Keratinocyte (primary cell): ENCODE results near the gene ASB10. TPM values are rescaled to one million over a fixed set of nuclear protein-coding genes. Genes with fewer than 3 reads are reported as not detected.

Experiments
- DNase-seq: peaks from one replicate; pipeline ENCODE4 v3.0.0-alpha.2; 2011; ENCODE audit warnings: low read depth, missing footprints, low spot score
- FAIRE-seq: peaks from 2 replicates; lab custom pipeline; 2011; peaks lifted over from hg19 to GRCh38; lab: Jason Lieb, UNC
- H2AFZ ChIP-seq: 2 replicates; pipeline ENCODE4 v1.6.0; 2012; ENCODE audit warnings: low read length, control low read depth, inconsistent platforms; ENCODE audit not compliant: control insufficient read depth
- H3K27ac ChIP-seq: 2 replicates; pipeline ENCODE4 v1.5.1; 2011; ENCODE audit warnings: low read length; ENCODE audit not compliant: control insufficient read depth, insufficient read depth
- H3K27me3 ChIP-seq: 3 replicates; pipeline ENCODE4 v1.6.0; 2011; ENCODE audit warnings: low read length; ENCODE audit not compliant: control insufficient read depth, insufficient read depth; ENCODE audit errors: extremely low read depth
- H3K36me3 ChIP-seq, 2 experiments: 2 replicates in 1 of 2; 3 replicates in 1 of 2; pipeline ENCODE4 v1.5.1; 2011; ENCODE audit warnings: low read length in 2 of 2, mild to moderate bottlenecking in 1 of 2; ENCODE audit not compliant: control insufficient read depth in 2 of 2, insufficient read depth in 2 of 2; ENCODE audit errors: extremely low read depth in 1 of 2
- H3K4me1 ChIP-seq: 3 replicates; pipeline ENCODE4 v1.5.1; 2011; ENCODE audit warnings: low read length; ENCODE audit not compliant: control insufficient read depth, insufficient read depth; ENCODE audit errors: extremely low read depth
- H3K4me2 ChIP-seq: 3 replicates; pipeline ENCODE4 v1.6.0; 2011; ENCODE audit warnings: low read depth, low read length; ENCODE audit not compliant: control insufficient read depth, insufficient read depth; ENCODE audit errors: extremely low read depth
- H3K4me3 ChIP-seq, 3 experiments: fragments of 200-600 bp in 1 of 3; sonication (generic) in 1 of 3; 2 replicates in 2 of 3; 3 replicates in 1 of 3; pipeline ENCODE4 v1.5.1; 2011 to 2016; ENCODE audit warnings: low read length in 3 of 3, mild to moderate bottlenecking in 3 of 3, control low read depth in 2 of 3, inconsistent platforms in 1 of 3, low read depth in 1 of 3, mixed read lengths in 1 of 3, mixed run types in 1 of 3, moderate library complexity in 1 of 3; ENCODE audit not compliant: control insufficient read depth in 2 of 3, insufficient read depth in 2 of 3; ENCODE audit errors: extremely low read depth in 1 of 3
- H3K79me2 ChIP-seq: 2 replicates; pipeline ENCODE4 v1.6.0; 2012; ENCODE audit warnings: low read length; ENCODE audit not compliant: control insufficient read depth, insufficient read depth
- H3K9ac ChIP-seq: 3 replicates; pipeline ENCODE4 v1.6.0; 2011; ENCODE audit warnings: low read length; ENCODE audit not compliant: control insufficient read depth, insufficient read depth; ENCODE audit errors: extremely low read depth
- H3K9me1 ChIP-seq: 3 replicates; pipeline ENCODE4 v1.6.0; 2011; ENCODE audit warnings: low read length; ENCODE audit not compliant: control insufficient read depth, insufficient read depth; ENCODE audit errors: extremely low read depth
- H3K9me3 ChIP-seq: 2 replicates; pipeline ENCODE4 v1.5.1; 2012; ENCODE audit warnings: low read depth, low read length; ENCODE audit not compliant: control insufficient read depth
- H4K20me1 ChIP-seq: 3 replicates; pipeline ENCODE4 v1.6.0; 2011; ENCODE audit warnings: low read length; ENCODE audit not compliant: control insufficient read depth, insufficient read depth; ENCODE audit errors: extremely low read depth
- EZH2 ChIP-seq: IDR thresholded peaks from one replicate; pipeline ENCODE4 v1.6.1; 2012; ENCODE audit warnings: inconsistent platforms, mild to moderate bottlenecking, low read length, moderate library complexity
- dilution Hi-C: fragments of 300-500 bp; cut with MboI; formaldehyde crosslinking; loops from one replicate; pipeline ENCODE4 v1.7.0; 2020; ENCODE audit warnings: low sequenced_read_pairs; ENCODE audit not compliant: extremely low pct_ligation_motif_present
- polyA plus RNA-seq, 5 experiments: library from polyadenylated mRNA; depleted of rRNA in 3 of 5; stranded (reverse) in 3 of 5; stranded (forward) in 1 of 5; unstranded in 1 of 5; fragments of >200 nt; gene quantifications; 1 replicate in 1 of 5; 2 replicates in 3 of 5; 3 replicates in 1 of 5; pipeline versions ENCODE4 v1.2.1 to v1.2.3, GENCODE V29; 2011 to 2012; ENCODE audit warnings: missing spikeins in 2 of 5, low read depth in 1 of 5, low replicate concordance in 1 of 5
- TF ChIP-seq, protein P1 (sequence below), 3 experiments: IDR thresholded peaks in 1 of 3; conservative IDR thresholded peaks in 1 of 3; optimal IDR thresholded peaks in 1 of 3; 2 replicates in 2 of 3; 3 replicates in 1 of 3; pipeline versions ENCODE3 to v1.5.1; 2011; ENCODE audit warnings: low read length in 3 of 3, mild to moderate bottlenecking in 3 of 3, moderate library complexity in 2 of 3, control low read depth in 1 of 3, inconsistent platforms in 1 of 3; ENCODE audit not compliant: insufficient read depth in 2 of 3; ENCODE audit errors: extremely low read depth in 1 of 3

ASB10 gene
- polyA plus RNA-seq, 1 donor (not counting 4 experiments of a cell fraction or from before 2014, with no cell fraction given), result not detected

DNA sequence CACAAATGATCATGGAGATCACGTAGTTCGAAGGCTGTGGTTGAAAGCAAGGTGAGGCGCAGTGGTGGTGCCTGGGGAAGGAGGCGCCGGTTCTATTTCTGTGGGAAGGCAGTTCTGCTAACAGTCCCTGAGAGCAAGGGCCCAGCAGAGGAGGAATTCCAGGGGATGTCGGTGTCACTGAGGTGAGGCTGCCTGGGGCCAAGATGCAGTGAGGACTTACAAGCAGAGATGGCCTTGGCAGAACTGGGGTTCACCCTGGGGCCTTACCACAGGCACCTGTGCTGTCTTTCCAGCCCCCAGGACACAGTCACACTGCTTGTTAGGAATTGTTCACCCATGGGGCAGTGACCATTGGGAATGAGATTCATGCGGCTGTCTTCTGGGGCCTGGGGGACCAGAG, 46.2 kb downstream of the ASB10 start:
- H3K9me3 ChIP-seq, result no peaks in the 10 kb centered on the region
- dilution Hi-C loops, result no loop called here
- H3K79me2 ChIP-seq, result no peaks in the 10 kb centered on the region
- H2AFZ ChIP-seq, result no peak overlapping the region
- no peak for TF ChIP-seq EZH2
- TF ChIP-seq, protein P1, sequence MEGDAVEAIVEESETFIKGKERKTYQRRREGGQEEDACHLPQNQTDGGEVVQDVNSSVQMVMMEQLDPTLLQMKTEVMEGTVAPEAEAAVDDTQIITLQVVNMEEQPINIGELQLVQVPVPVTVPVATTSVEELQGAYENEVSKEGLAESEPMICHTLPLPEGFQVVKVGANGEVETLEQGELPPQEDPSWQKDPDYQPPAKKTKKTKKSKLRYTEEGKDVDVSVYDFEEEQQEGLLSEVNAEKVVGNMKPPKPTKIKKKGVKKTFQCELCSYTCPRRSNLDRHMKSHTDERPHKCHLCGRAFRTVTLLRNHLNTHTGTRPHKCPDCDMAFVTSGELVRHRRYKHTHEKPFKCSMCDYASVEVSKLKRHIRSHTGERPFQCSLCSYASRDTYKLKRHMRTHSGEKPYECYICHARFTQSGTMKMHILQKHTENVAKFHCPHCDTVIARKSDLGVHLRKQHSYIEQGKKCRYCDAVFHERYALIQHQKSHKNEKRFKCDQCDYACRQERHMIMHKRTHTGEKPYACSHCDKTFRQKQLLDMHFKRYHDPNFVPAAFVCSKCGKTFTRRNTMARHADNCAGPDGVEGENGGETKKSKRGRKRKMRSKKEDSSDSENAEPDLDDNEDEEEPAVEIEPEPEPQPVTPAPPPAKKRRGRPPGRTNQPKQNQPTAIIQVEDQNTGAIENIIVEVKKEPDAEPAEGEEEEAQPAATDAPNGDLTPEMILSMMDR (optimal IDR thresholded peaks at IDR 0.05 in 1 of 3, IDR thresholded peaks at IDR 0.05 in 1 of 3, conservative IDR thresholded peaks at IDR 0.05 in 1 of 3; ENCODE audit: extremely low read depth in 1 of 3, insufficient read depth in 2 of 3, low read length in 3 of 3), result no peak
- FAIRE-seq (no peak), DNase-seq (no peak)
- H3K27me3 ChIP-seq, result no peaks in the 10 kb centered on the region
- no peak overlapping the region for H3K4me2 ChIP-seq
- peaks cover 9% of the 10 kb centered on the region for H3K4me1 ChIP-seq
- no peaks in the 10 kb centered on the region for H4K20me1 ChIP-seq
- no peaks in the 10 kb centered on the region for H3K9me1 ChIP-seq
- H3K4me3 ChIP-seq, result no peak overlapping the region
- no peak overlapping the region for H3K27ac ChIP-seq
- no peak overlapping the region for H3K9ac ChIP-seq
- H3K36me3 ChIP-seq, result peaks cover 49 to 51% of the 10 kb centered on the region in 2 experiments

DNA sequence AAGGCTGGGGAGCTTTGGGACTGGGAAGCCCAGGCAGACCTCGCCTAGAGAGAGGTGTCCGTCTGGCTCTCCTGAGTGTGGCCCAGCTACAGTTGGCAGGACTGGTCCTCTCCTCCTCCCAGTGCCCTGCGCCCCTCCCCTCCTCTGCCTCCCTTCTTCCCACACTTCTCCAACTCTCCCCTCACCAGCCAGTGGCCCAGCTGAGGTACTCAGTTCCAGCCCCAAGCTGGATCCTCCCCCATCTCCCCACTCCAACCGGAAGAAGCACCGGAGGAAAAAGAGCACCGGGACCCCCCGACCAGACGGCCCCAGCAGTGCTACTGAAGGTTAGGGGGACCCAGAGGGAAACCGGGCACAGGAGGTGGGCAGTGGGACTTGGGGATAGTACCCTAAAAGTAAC, 47.3 kb downstream of the ASB10 start:
- peaks cover 56 to 61% of the 10 kb centered on the region in 2 experiments for H3K36me3 ChIP-seq

More for the DNA sequence above, 47.3 kb downstream of the ASB10 start:
- peaks cover 5% of the 10 kb centered on the region for H3K4me1 ChIP-seq
- TF ChIP-seq, protein P1 (optimal IDR thresholded peaks at IDR 0.05 in 1 of 3, IDR thresholded peaks at IDR 0.05 in 1 of 3, conservative IDR thresholded peaks at IDR 0.05 in 1 of 3; ENCODE audit: extremely low read depth in 1 of 3, insufficient read depth in 2 of 3, low read length in 3 of 3), result no peak
- no peak for TF ChIP-seq EZH2
- H3K9me3 ChIP-seq, result no peaks in the 10 kb centered on the region
- no peak overlapping the region for H3K4me2 ChIP-seq
- H3K9me1 ChIP-seq, result no peaks in the 10 kb centered on the region
- no peak overlapping the region for H3K4me3 ChIP-seq
- peaks cover 3% of the 10 kb centered on the region for H4K20me1 ChIP-seq
- DNase-seq (no peak), FAIRE-seq (no peak)
- no peaks in the 10 kb centered on the region for H3K27me3 ChIP-seq
- H3K27ac ChIP-seq, result no peak overlapping the region
- H2AFZ ChIP-seq, result no peak overlapping the region
- dilution Hi-C loops, result no loop called here
- no peaks in the 10 kb centered on the region for H3K79me2 ChIP-seq
- no peak overlapping the region for H3K9ac ChIP-seq
